ENCODE measurements around the gene SYT1.
"Not testable (repeated sequence)": the region's sequence is repeated elsewhere in the genome, so short reads cannot be mapped to it uniquely, and the experiment has no call there.

The SYT1 gene

DNA sequence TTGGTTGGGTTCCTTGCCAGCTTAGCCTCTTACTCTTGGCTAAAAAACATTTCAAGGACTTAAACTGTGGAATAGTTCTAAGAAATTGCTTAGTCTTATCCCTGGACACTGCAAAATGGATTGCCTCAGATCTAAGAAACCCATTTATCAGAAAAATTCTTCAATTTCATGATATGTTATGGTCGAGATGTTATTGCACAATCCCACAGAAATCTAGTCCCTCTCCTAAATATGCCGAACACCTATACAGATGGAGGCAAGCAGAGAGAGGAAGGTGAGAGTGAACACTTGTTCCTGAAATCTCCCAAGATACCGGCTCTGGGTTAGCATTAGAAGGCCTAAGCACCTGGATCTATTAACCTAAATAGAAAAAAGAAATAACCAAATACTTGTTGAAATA is 559.0 kb downstream of the SYT1 start:
- no peak for ATAC-seq
- no peak for TF ChIP-seq BACH2 (CRISPR knock-in tag; IDR thresholded peaks at IDR 0.05; ENCODE audit: borderline replicate concordance)

DNA sequence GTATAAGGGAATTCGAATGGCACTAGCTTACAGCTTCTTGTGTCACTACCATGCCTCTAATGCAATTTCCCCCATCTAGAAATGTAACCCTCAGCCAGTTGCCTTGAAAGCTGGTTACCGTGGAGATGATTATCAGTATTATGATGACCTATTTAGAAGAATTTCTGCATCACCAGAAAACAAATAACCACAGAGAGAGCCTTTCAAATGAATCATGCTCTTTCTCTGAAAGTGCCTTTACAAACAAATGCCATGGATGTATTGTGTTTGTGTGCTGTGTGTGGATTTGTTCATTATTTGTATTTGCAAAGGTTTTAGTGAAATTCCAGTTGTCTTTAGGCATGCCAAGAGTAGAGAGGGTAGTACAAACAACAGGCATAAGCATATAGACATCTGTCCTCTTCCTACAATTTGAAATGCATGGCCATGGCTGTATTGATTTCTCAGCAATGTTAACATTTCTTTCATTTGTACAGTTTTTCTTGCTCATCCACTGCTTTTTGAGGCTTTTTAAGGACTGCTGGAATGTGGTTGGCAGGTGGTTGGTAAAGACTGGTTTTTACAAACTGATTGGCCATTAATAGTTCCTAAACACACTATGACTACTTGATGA is 559.6 kb downstream of the SYT1 start:
- TF ChIP-seq SNAI2 (CRISPR knock-in tag; IDR thresholded peaks at IDR 0.05) (peak; percentile 17; the same call in 1 of the 2 replicates), ZFP3 (CRISPR knock-in tag; IDR thresholded peaks at IDR 0.05) (peak; percentile 44), ISL1 (CRISPR knock-in tag; IDR thresholded peaks at IDR 0.05) (peak; percentile 56), ZFP30 (CRISPR knock-in tag; IDR thresholded peaks at IDR 0.05) (no peak)
- peak; percentile 85 for ATAC-seq

DNA sequence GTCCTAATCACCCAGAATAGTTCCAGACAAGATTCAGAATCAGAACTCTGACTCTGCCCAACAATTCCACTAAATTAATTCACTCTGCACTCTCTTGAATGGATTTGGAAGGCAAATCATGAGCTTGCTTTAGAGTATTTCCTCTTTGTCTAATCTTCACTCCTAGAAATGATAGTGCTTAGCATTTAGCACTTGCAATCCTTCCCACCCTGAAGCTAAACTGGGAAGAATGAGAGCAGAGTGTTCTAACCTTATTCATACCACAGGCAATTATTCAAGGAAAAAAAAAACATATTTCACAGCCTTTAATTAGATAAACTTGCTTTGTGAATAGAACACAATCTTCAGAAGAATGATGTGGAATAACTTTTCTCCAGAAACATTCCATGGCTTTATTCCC is 561.5 kb downstream of the SYT1 start:
- TF ChIP-seq ISL1 (CRISPR knock-in tag; IDR thresholded peaks at IDR 0.05) = no peak
- no peak for TF ChIP-seq GLIS3 (CRISPR knock-in tag; IDR thresholded peaks at IDR 0.05)
- no peak for TF ChIP-seq RARB (CRISPR knock-in tag; IDR thresholded peaks at IDR 0.05)
- TF ChIP-seq, protein P1, sequence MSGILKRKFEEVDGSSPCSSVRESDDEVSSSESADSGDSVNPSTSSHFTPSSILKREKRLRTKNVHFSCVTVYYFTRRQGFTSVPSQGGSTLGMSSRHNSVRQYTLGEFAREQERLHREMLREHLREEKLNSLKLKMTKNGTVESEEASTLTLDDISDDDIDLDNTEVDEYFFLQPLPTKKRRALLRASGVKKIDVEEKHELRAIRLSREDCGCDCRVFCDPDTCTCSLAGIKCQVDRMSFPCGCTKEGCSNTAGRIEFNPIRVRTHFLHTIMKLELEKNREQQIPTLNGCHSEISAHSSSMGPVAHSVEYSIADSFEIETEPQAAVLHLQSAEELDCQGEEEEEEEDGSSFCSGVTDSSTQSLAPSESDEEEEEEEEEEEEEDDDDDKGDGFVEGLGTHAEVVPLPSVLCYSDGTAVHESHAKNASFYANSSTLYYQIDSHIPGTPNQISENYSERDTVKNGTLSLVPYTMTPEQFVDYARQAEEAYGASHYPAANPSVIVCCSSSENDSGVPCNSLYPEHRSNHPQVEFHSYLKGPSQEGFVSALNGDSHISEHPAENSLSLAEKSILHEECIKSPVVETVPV (CRISPR knock-in tag; IDR thresholded peaks at IDR 0.05) = no peak
- TF ChIP-seq ZFP3 (CRISPR knock-in tag; IDR thresholded peaks at IDR 0.05) = no peak
- TF ChIP-seq TOX (CRISPR knock-in tag; IDR thresholded peaks at IDR 0.05; ENCODE audit: borderline replicate concordance) = no peak
- TF ChIP-seq ESRRG (CRISPR knock-in tag; IDR thresholded peaks at IDR 0.05) = no peak
- TF ChIP-seq ZNF8 (CRISPR knock-in tag; IDR thresholded peaks at IDR 0.05) = no peak
- TF ChIP-seq ZFP30 (CRISPR knock-in tag; IDR thresholded peaks at IDR 0.05) = no peak
- no peak for TF ChIP-seq TCF4 (CRISPR knock-in tag; IDR thresholded peaks at IDR 0.05; ENCODE audit: borderline replicate concordance)
- TF ChIP-seq, protein P2, sequence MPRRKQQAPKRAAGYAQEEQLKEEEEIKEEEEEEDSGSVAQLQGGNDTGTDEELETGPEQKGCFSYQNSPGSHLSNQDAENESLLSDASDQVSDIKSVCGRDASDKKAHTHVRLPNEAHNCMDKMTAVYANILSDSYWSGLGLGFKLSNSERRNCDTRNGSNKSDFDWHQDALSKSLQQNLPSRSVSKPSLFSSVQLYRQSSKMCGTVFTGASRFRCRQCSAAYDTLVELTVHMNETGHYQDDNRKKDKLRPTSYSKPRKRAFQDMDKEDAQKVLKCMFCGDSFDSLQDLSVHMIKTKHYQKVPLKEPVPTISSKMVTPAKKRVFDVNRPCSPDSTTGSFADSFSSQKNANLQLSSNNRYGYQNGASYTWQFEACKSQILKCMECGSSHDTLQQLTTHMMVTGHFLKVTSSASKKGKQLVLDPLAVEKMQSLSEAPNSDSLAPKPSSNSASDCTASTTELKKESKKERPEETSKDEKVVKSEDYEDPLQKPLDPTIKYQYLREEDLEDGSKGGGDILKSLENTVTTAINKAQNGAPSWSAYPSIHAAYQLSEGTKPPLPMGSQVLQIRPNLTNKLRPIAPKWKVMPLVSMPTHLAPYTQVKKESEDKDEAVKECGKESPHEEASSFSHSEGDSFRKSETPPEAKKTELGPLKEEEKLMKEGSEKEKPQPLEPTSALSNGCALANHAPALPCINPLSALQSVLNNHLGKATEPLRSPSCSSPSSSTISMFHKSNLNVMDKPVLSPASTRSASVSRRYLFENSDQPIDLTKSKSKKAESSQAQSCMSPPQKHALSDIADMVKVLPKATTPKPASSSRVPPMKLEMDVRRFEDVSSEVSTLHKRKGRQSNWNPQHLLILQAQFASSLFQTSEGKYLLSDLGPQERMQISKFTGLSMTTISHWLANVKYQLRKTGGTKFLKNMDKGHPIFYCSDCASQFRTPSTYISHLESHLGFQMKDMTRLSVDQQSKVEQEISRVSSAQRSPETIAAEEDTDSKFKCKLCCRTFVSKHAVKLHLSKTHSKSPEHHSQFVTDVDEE (CRISPR knock-in tag; IDR thresholded peaks at IDR 0.05) = no peak
- TF ChIP-seq, protein P3, sequence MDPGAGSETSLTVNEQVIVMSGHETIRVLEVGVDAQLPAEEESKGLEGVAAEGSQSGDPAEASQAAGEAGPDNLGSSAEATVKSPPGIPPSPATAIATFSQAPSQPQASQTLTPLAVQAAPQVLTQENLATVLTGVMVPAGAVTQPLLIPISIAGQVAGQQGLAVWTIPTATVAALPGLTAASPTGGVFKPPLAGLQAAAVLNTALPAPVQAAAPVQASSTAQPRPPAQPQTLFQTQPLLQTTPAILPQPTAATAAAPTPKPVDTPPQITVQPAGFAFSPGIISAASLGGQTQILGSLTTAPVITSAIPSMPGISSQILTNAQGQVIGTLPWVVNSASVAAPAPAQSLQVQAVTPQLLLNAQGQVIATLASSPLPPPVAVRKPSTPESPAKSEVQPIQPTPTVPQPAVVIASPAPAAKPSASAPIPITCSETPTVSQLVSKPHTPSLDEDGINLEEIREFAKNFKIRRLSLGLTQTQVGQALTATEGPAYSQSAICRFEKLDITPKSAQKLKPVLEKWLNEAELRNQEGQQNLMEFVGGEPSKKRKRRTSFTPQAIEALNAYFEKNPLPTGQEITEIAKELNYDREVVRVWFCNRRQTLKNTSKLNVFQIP (CRISPR knock-in tag; IDR thresholded peaks at IDR 0.05; ENCODE audit: borderline replicate concordance, low read depth) = no peak
- no peak for TF ChIP-seq SNAI2 (CRISPR knock-in tag; IDR thresholded peaks at IDR 0.05)
- TF ChIP-seq OSR1 (CRISPR knock-in tag; IDR thresholded peaks at IDR 0.05) = no peak
- TF ChIP-seq CSDC2 (CRISPR knock-in tag; IDR thresholded peaks at IDR 0.05) = no peak
- no peak for TF ChIP-seq ARNTL (CRISPR knock-in tag; IDR thresholded peaks at IDR 0.05; ENCODE audit: borderline replicate concordance, low read depth)
- TF ChIP-seq ZNF70 (CRISPR knock-in tag; IDR thresholded peaks at IDR 0.05) = no peak
- TF ChIP-seq BACH2 (CRISPR knock-in tag; IDR thresholded peaks at IDR 0.05; ENCODE audit: borderline replicate concordance) = no peak
- no peak for ATAC-seq

DNA sequence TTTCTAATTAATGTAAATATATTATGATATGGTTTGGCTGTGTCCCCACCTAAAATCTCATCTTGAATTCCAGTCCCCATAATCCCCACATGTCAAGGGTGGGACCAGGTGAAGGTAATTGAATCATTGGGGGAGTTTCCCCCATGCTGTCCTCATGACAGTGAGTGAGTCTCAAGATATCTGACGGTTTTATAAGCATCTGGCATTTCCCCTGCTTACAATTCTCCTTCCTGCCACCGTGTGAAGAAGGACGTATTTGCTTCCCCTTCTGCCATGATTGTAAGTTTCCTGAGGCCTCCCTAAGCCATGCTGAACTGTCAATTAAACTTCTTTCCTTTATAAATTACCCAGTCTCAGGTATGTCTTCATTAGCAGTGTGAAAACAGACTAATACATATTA is 562.2 kb downstream of the SYT1 start:
- ATAC-seq = not testable (repeated sequence)

DNA sequence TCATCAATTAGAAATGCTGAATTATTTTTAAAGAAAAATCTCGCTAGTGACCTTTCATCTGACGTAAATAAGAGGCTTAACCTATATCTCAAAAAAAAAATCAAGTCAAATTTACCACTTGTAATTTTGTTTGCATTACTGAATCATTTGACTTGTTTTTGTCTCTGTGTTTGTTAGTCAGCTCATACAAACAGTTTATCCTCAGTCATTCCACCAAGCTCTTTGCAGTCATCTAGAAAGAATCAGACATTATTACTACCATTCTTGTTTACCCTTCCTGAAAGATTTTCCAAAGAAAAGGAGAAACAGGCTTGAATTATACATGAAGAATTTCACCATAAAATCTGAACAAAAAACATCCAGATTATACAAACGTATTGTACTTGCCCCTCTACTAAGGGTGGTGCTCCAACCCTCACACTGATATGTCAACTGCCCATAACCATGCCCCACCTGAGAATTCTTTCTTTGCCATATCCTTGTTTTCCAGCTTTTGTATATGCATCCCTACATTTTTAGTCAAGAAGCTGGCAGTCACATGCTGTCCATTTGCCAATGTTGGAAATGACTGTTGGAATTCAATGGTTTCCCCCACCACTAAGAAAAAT is 569.0 kb downstream of the SYT1 start:
- ATAC-seq = no peak
- TF ChIP-seq PPARA (CRISPR knock-in tag; IDR thresholded peaks at IDR 0.05; ENCODE audit: borderline replicate concordance) (no peak), OSR1 (CRISPR knock-in tag; IDR thresholded peaks at IDR 0.05) (no peak)
- TF ChIP-seq, protein P4, sequence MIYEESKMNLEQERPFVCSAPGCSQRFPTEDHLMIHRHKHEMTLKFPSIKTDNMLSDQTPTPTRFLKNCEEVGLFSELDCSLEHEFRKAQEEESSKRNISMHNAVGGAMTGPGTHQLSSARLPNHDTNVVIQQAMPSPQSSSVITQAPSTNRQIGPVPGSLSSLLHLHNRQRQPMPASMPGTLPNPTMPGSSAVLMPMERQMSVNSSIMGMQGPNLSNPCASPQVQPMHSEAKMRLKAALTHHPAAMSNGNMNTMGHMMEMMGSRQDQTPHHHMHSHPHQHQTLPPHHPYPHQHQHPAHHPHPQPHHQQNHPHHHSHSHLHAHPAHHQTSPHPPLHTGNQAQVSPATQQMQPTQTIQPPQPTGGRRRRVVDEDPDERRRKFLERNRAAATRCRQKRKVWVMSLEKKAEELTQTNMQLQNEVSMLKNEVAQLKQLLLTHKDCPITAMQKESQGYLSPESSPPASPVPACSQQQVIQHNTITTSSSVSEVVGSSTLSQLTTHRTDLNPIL (CRISPR knock-in tag; IDR thresholded peaks at IDR 0.05; ENCODE audit: low read depth) = no peak

Data from SK-N-SH treated with all-trans-retinoic acid at 6 μM for 48 hours (cell line).